NCI-H510A treated with DMSO at 0.1 percent for 48 hours (cell line): Measurements from ENCODE around the gene LPCAT1.
"Not testable (repeated sequence)": the region's sequence is repeated elsewhere in the genome, so short reads cannot be mapped to it uniquely, and the experiment has no call there.

Source experiments
- DNase-seq: peaks from one replicate; lab custom pipeline; 2025; lab: John Stamatoyannopoulos, UW

LPCAT1 gene

DNA sequence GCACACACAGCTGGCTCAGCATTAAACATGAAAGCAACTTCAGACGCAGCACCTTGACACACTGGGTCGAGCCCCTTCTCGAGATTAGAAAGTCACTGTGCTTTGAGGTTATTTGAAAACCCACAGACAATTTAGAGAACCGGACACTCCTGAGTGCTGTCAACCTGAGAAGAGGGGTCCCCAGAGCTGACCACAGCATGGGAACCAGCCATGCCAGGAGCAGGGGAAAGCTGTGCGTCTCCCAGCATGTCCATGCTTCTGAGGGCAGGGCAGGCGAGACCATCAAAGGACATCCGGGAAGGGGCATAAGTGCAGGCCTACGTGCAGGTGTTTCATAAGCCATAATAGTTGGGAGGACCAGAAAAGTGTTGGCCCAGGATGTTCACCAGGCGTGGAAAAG is 99.0 kb downstream of the LPCAT1 start:
- DNase-seq = no peak

DNA sequence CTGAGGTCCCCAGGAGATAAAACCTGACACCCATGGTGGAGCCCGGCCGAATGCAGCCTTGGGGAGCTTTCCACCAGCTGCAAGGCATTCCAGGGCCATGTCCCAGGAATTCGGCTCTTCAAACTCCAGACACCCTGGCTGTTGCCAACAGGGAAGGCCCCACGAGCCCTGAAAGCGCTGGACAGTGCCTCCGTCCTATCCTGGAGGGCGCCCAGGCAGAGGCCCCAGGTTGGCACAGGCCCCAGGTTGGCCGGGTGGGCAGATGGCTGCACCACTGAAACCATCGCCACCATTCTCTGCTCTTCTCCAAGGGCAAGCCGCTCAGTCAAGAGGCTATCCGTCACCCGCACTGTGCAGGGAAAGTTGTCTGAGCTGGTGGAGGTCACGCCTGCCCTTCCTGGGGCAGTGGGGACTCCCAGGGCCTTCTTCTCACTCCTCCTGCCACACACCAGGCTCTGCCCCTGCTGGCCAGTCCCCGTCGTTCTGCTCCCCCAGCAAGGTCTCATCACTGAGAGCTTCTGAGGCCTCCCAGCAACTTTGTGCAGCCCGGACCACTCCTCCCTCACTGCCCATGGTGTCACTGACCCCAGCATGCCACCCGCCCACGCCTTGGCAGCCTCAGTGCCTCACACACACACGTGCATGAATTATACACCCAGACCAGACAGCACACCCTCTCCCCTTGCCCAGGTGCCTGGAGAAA is 99.7 kb downstream of the LPCAT1 start:
- no peak for DNase-seq

DNA sequence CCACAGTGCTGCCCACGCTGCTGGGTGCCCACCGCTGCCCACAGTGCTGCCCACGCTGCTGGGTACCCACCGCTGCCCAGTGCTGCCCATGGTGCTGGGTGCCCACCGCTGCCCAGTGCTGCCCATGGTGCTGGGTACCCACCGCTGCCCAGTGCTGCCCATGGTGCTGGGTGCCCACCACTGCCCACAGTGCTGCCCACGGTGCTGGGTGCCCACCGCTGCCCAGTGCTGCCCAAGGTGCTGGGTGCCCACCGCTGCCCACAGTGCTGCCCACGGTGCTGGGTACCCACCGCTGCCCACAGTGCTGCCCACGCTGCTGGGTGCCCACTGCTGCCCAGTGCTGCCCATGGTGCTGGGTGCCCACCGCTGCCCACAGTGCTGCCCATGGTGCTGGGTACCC is 101.2 kb downstream of the LPCAT1 start:
- DNase-seq = not testable (repeated sequence)

DNA sequence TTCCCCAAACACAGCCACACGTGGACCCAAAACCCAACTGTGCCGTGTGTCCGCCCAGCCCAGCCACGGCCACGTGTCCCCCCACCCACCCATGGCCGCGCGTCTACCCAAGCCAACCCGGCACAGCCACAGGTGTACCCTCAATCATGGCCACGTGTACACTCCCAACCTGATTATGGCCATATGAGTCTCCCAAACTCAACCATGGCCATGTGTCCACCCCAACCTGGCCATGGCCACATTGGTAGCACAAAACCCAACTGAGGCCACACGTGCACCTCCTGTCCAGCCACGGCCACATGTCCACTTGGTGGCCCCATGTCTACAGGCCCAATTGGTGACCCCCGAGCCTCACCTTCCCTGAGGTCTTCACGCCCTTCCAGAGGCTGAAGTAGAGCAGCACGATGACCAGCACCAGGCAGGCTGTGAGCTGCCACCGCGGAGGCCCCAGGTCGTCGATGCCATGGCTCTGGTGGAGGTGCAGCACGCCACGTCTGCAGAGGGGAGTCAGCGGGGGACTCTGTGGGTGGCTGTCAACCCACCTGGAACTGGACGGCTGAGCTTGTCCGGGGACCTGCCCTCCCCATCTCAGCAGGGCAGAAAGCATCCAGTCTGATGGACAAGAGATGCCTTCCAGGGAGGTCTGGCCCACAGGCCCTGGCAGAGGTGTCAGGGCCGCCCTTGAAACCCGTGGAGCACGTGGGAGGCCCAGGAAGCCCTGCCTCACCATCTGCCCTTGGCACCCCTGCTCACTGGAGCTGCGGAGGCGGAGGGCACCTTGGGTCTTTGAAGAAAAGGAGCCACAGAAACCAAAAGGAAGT is 102.0 kb downstream of the LPCAT1 start:
- no peak for DNase-seq

DNA sequence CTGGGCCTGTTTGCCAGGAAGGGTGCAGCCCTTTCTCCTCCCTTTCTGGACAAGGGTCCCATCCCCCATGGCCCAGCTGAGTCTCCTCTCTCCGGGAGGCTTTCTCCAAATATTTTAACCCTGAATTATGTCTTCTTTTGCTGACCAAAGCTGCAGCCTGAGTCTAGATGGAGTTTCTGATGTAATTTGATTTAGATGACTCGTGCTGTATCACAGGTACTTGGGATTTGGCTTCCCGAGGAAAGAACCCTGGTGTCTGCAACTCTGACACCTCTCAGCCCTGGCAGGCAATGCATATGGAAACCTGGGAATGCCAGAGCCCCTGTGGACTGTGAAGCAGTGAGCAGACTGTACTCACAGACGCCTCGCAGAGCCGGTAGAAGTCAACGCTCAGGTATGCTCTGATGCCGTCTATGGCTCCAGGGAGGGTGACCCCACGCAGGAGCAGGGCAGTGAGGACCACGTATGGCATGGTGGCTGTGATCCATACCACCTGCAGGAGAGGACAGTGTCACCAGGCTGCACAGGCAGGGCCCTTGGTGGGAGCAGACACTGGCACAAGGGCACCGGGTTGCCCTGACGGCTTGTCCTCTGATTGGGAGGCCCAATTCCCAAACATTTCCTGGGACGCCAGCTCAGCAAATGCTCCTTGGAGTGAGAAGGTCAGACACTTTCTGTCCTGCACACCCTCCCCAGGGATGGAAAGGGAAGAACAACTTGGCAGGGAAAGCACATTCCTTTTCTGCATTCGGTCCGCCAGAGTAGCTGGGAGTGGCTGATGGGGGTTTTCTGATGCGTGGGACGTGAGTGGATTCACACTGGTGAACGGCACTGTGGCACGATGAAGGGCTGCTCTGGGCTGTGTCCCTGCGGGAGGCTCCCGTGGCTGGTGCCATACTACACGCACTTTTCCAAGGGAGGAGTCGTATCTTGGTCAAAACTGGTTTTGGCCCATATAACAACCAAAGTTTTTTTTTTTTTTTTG is 103.3 kb downstream of the LPCAT1 start:
- DNase-seq = no peak

DNA sequence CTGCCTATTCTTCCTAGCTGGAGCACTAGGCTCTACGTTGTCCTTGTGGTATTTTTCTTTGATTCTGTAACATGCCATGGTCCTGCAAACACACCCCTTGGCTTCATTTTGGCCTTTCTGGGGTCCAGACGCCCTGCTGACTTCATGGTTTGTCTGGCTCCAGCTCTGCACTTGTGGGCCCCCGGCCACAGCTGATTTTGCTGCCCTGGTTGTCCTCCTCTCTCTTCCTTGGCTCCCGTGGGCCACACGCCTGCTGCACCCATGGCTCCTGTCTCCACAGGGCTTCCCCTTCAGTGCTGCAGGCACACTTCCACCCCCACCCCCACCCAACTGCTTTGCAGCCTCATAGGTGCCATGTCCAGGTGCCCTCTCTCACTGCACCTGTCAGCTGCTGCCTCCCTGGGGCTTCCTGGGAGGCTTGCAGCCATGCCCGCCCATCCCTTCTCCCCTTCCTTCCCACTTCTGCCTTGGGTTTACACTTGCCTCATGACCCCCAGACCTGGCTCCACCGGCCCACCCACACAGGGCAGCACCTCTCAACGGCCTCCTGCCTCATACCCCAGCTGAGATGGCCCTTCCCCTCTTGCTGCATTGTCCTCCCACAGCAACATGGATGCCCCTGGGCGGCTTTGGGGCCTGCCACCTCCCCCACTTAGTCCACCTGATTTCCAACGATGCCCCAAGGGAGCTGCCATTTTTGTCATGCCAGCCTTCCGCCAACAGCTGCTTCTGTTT is 104.1 kb downstream of the LPCAT1 start:
- DNase-seq = no peak

DNA sequence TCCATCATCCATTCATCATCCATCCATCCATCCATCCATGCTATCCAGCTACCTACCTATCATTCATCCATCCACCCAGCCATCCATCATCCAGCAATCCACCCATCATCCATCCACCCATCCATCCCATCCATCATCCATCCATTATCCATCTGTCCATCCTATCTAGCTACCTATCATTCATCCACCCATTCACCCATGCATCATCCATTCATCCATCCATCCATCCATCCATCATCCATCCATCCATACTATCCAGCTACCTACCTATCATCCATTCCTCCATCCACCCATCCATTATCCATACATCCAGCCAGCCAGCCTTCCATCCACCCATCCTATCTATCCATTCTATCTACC is 104.9 kb downstream of the LPCAT1 start:
- no peak for DNase-seq

DNA sequence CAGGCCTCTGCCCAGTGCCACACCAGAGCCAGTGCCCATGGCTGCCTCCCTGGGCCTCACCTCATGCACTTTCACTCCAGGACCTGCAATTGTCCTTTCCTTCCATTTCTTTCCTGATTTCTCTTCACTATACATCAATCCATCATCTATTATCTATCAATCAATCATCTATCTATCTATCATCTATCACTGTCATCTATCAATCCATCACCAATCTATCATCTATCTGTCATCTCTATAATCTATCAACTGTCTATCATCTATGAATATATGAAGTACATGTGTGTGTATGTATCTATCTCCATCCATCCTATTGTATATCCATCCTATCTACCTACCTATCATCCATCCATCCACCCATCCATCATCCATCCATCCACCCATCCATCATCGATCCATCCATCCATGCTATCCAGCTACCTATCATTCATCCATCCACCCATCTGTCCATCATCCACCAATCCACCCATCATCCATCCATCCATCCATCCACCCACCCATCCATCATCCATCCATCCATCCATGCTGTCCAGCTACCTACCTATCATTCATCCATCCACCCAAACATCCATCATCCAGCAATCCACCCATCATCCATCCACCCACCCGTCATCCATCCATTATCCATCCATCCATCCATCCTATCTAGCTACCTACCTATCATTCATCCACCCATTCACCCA is 105.4 kb downstream of the LPCAT1 start:
- DNase-seq = no peak

DNA sequence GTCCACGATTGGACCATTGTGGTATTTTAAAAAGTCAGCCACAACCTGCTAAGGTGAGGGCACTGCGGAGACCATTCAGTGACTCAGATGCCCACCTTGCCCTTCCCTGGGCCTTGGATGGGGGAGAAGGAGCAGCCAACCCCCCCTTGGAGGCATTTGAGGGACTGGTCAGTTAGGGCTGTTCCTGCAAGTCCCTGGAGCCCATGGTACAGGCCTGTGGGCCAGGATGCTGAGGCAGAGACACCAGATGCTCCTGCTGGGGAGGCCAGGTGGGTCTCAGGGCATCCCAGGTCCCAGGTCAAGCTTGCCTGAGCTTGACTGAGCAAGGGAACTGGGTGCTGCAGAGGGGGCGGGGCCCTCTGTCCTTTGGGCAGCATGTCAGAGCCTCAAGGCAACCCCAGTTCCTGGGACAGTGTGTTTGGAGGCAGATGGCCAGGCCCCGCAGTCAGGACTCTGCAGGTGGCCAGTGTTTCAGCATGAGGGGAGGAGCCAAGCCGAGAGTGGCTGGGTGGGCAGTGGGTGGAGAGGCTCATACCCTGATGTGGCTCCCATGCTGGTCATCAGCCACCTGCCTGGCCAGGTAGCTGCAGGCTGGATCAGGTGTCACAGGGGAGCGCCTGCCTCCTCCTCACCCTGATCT is 106.1 kb downstream of the LPCAT1 start:
- no peak for DNase-seq

DNA sequence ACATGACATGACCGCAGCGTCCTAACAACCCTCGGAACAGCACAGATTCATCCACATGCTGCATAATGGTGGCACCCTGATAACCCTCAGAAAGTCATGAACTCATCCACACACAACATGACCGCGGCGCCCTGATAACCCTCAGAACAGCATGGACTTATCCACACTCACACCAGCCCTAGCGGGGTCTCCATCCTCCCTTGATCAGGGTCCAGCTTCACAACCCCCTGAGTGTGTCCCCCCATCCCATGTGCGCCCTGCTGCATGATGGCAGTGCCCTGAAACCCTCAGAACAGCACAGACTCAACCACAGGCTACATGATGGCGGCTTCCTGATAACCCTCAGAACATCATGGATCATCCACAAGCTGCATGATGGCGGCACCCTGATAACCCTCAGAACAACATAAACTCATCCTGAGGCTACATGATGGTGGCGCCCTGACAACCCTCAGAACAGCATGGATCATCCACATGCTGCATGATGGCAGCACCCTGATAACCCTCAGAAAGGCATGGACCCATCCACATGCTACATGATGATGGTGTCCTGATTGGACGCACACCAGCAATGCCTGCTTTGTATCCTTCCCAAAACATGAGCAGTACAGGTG is 106.8 kb downstream of the LPCAT1 start:
- no peak for DNase-seq

DNA sequence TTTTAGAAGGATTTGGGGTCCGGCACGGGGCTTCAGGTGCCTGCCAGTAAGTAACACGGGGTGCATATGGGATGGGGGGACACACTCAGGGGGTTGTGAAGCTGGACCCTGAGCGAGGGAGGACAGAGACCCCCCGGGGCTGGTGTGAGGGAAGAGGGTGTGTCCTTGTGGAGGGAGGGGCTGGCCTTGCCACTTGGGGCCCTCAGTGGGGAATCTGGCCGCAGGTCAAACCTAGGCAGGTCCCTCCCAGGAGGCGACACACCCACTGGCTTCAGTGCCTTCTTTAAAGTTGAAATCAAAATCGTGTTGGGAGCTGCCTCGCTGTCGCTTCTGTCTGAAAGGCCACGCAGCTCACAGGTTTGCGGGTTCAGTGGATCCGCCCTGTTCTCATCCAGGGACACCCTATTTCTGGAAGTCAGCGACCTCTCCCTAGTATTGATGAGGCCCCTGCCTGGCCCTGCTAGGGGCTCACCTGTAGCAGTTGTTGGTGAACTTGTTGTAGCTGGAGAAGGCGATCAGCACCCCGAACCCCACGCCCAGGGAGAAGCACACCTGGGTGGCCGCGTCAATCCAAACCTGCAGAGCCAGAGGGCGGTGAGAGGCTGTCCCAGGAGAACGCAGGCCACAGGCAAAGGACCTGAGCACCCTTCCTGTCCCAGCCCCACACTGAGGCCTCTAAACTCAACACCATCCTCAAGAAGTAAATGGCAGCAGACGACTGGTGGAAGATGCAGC is 108.0 kb downstream of the LPCAT1 start:
- DNase-seq = no peak

DNA sequence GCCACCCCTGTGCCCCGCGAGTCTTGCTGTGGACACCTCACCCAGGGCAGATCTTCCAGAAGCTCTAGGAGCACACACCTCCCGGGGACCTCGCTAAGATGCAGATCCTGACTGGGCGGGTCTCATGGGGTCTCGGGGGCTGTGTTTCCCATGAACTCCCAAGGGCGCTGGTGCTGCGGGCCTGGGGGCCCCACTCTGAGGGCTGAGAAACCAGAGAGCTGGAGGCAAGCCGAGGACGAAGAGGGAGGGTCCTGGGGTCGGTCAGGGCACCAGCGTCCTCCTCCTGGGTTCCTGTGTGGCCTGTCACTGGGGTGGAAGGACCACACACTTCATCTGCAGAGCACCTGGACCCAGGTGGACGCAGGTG is 108.7 kb downstream of the LPCAT1 start:
- DNase-seq = no peak

DNA sequence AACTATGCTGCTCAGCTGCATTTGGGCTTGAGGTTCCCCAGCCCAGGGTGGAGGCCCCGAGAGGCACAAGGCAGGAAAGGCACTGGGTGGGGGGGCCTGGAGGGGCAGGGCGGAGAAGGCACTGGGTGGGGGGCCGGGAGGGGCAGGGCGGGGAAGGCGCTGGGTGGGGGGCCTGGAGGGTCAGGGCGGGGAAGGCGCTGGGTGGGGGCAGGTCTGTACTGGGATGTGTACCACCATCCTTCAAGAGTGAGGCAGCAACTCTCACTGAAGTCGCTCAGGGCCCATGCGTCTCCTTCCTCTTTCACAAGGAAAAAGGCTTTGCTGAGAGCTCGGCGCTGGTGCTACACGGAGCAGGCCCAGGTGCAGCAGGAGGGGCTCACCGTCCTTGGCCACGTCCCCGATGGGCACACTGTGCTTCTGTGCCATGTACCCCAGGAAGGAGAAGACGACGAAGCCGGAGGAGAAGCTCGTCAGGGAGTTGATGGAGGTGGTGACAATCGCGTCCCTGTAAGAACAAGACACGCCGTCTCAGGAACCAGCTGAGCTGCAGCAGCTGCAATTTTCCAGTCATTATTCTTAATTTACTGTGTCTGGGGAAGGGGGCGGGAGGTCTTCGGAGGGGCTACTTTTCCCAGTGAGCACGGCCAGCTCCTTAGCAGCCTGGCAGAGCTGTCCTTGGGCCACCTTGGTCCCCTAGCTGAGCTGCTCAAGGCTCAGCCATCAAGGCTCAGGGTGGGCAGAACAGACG is 109.3 kb downstream of the LPCAT1 start:
- DNase-seq = no peak

DNA sequence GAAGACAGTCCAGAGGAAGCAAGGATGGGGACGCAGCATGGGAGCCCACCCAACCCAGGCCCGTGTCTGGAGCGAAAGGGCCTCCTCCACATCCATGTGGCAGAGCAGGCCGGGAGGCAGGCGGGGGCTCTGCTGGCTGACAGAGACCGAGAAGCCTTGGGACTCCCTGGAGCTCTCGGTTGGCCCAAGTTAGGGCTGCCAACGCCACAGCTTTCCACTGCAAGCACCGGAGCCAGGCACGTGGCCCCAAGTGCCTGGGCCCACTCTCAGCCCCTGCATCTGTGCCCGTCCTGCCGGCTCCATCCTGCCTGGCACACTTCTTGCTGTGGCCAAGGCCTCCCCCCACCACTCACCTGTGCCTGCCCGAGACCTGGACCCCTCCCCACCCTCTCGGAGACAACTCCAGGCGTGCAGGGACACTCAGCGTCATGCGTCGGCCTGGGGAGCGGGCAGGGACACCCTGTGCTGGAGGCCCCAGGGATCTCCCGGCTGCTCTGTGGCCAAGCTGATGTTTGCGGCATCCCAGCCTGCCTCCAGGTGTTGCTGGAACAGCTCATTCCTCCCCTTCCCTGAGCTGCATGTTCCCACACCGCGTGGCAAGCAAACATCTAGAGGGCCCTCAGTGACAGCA is 110.0 kb downstream of the LPCAT1 start:
- no peak for DNase-seq

DNA sequence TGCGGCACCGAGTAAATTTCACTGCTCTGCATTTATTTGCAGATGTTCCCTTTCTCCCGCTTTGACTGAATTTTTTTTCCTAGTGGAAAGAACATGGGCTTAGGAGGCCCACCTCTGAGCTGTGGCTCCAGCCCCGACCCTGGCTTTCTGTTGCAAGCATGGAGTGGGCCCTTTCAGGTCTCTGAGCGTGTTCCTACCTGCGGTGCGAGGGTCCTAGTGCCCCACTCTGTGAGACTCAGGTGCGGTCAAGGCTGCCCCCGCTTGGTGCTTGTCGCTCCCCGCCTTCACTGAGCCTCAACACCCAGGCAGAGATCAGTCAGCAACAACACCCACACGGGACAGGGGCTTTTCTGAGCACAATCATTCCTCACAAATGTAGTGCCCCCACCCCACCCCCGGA is 110.5 kb downstream of the LPCAT1 start:
- no peak for DNase-seq

DNA sequence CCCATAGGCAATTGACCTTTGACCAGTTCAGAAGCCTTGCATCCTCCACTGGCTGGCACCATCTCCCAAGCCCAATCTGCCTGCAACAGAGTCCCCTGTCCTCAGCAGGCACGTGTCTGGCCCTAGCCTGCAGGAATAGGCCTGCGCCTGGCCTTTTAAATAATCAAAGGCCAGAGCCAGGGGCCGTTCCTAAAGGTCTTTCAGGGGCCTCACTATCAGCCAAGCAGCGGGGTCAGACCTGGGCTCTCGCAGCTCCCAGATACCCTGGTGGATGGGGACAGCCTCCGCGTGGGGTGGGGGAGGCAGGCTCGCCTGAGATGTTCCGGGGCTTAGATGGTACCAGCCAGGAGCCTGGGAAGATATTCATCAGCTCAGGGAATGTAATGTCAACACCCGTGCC is 111.1 kb downstream of the LPCAT1 start:
- no peak for DNase-seq

DNA sequence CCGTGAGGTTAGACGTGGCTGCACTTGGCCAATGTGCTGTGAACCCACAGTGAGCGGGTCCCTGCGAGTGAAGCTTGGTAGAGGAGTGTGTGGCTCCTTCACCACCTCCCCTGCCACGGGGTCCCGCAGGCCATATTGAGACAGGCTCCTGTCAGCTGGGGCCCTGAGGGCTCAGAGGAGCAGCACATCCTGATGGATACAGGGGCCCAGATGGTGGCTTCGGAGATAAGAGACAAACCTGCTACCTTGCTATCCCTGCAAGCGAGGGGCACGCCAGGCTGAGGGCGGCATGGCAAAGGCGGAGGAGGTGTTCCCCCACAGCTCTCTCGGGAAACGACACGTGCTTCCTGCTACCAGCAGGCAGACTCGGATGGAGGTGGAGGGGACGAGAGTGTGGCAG is 111.6 kb downstream of the LPCAT1 start:
- DNase-seq = no peak
